Measurements from ENCODE around the gene VWA3A. TPM values are rescaled to one million over a fixed set of nuclear protein-coding genes. Genes with fewer than 3 reads are reported as not detected.
"Not testable (repeated sequence)": the region's sequence is repeated elsewhere in the genome, so short reads cannot be mapped to it uniquely, and the experiment has no call there.

Gene VWA3A
- total and polyA plus RNA-seq, 8 donors = 0.30 to 0.37 TPM; not detected in 6

DNA sequence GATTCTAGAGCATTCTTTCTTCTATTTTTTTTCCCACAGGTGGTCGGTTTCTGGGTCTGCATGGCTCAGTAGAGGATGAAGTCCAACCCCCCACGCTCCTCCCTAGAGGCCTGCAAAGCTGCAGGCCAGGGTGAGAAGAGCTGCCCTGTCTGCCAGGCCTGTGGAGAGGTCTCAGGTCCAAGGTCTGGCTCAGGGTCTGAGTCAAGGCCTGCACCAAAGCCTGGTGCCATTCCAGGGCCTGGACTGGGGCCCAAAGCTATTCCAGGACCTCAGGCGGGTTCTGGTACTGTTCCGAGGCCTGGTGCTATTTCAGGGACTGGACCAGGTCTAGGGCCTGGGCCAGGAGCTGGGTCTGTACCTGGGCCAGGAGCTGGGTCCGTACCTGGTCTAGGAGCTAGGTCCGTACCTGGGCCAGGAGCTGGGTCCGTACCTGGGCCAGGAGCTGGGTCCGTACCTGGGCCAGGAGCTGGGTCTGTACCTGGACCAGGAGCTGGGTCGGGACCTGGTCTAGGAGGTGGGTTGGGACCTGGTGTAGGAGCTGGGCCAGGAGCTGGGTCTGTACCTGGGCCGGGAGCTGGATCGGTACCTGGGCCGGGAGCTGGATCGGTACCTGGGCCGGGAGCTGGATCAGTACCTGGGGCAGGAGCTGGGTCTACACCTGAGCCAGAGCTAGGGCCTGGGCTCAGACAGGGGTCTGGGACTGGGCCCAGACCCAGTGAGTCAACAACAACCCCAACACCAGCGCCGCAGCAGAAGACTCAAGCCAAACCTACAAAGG, 73.4 kb downstream of the VWA3A start:
- Histone ChIP-seq H3K4me1 (peaks cover 6 to 10% (median 9%) of the 10 kb centered on the region in 4 donors), H3K27ac (no peak overlapping the region), H3K36me3 (no peaks in the 10 kb centered on the region), H3K27me3 (peaks cover 0 to 32% (median 11%) of the 10 kb centered on the region in 3 donors), H3K9me3 (peaks cover 0 to 6% (median 0%) of the 10 kb centered on the region in 4 donors), H3K4me3 (no peak overlapping the region)
- intact Hi-C loops (cut with DNase I; ENCODE audit: low total_unique reads) = no loop called here
- 70 to 94% (median 92%) methylated on average over 9 to 16 of the region's 16 CpGs for WGBS, 5 donors
- DNase-seq = no peak
- no peak for TF ChIP-seq POLR2AphosphoS5 (IDR thresholded peaks at IDR 0.05)
- TF ChIP-seq, protein P1, sequence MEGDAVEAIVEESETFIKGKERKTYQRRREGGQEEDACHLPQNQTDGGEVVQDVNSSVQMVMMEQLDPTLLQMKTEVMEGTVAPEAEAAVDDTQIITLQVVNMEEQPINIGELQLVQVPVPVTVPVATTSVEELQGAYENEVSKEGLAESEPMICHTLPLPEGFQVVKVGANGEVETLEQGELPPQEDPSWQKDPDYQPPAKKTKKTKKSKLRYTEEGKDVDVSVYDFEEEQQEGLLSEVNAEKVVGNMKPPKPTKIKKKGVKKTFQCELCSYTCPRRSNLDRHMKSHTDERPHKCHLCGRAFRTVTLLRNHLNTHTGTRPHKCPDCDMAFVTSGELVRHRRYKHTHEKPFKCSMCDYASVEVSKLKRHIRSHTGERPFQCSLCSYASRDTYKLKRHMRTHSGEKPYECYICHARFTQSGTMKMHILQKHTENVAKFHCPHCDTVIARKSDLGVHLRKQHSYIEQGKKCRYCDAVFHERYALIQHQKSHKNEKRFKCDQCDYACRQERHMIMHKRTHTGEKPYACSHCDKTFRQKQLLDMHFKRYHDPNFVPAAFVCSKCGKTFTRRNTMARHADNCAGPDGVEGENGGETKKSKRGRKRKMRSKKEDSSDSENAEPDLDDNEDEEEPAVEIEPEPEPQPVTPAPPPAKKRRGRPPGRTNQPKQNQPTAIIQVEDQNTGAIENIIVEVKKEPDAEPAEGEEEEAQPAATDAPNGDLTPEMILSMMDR (IDR thresholded peaks at IDR 0.05) = no peak
- no peak for TF ChIP-seq POLR2A (IDR thresholded peaks at IDR 0.05)
- TF ChIP-seq EP300 (IDR thresholded peaks at IDR 0.05) = no peak

DNA sequence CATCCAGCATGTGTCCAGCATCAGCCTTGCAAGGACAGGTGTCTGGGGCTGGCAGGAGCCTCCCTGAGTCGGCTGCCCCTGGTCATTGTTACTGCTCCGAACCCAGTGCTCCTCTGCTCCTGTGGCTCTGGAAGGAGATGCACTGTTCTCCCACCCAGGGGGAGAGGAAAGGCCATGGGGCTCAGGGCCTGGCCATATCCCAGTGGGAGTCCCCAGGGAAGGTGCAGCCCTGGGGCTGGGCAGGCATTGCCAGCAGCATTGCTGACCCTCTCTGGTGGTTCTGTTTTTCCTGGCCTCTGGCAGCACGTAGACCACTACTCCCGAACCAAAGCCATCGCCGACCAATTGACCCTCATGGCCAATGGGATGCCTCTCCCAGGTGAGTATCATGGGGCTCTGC, 79.6 kb downstream of the VWA3A start:
- 84 to 90% (median 87%) methylated on average over 3 to 6 of the region's 6 CpGs for WGBS, 5 donors
- DNase-seq = no peak
- TF ChIP-seq, protein P1 (IDR thresholded peaks at IDR 0.05) = no peak
- no peak overlapping the region for H3K4me3 ChIP-seq
- H3K36me3 ChIP-seq = no peaks in the 10 kb centered on the region
- H3K9me3 ChIP-seq = no peaks in the 10 kb centered on the region
- no peaks in the 10 kb centered on the region for H3K27me3 ChIP-seq
- H3K27ac ChIP-seq = no peak overlapping the region
- H3K4me1 ChIP-seq = no peaks in the 10 kb centered on the region
- intact Hi-C loops (cut with DNase I; ENCODE audit: low total_unique reads) = loop anchor here (10.0 kb wide), 1 partner anchor 87 kb away; no protein-coding TSS in a partner anchor

DNA sequence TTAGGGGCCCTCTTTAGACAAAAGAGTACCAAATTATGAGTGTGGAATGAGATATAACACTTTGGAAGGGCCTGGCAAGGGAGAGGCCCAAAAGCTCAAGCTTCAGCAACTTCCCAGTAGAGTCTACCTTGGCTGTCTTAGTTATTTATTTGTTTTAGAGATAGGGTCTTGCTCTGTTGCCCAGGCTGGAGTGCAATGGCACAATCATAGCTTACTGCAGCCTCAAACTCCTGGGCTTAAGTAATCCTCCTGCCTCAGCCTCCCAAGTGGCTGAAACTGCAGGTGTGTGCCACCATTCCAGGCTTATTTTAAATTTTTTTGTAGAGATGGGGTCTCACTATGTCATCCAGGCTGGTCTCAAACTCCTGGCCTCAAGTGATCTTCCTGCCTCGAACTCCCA, 80.3 kb downstream of the VWA3A start:
- H3K4me3 ChIP-seq, DNase-seq, H3K36me3 ChIP-seq, H3K27ac ChIP-seq, H3K27me3 ChIP-seq, H3K9me3 ChIP-seq, H3K4me1 ChIP-seq: not testable (repeated sequence)
- intact Hi-C loops (cut with DNase I; ENCODE audit: low total_unique reads) = loop anchor here (10.0 kb wide), 1 partner anchor 88 kb away; no protein-coding TSS in a partner anchor
- WGBS, 5 donors = 85 to 96% (median 93%) methylated on average over 1 of the region's 1 CpG

DNA sequence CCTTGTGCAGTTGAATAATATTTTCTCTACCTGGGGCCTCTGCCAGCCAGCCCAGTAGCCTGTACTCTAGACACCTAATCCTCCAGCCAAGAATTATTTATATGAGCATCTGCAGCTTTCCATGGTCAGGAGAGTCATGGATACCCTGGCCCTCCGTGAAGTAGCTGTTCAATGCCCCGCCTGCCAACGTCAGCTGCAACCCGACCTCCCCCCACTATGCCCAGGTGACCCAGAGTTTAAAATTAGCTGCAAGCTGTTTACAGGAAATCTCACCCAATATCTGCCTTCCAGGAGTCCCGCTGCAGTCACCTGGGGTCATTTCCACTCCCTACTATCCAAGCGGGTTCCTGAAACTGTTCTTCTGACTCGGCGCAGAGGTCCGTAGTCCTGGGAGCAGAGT, 82.3 kb downstream of the VWA3A start:
- H3K27ac ChIP-seq = no peak overlapping the region
- TF ChIP-seq POLR2A (IDR thresholded peaks at IDR 0.05) (no peak), EP300 (IDR thresholded peaks at IDR 0.05) (no peak), POLR2AphosphoS5 (IDR thresholded peaks at IDR 0.05) (no peak)
- TF ChIP-seq, protein P1 (IDR thresholded peaks at IDR 0.05) = no peak
- no peaks in the 10 kb centered on the region for H3K9me3 ChIP-seq
- H3K36me3 ChIP-seq = no peaks in the 10 kb centered on the region
- no peaks in the 10 kb centered on the region for H3K27me3 ChIP-seq
- H3K4me3 ChIP-seq = no peak overlapping the region
- 30 to 51% (median 44%) methylated on average over 9 of the region's 9 CpGs for WGBS, 5 donors
- H3K4me1 ChIP-seq = no peaks in the 10 kb centered on the region
- no peak for DNase-seq
- intact Hi-C loops (cut with DNase I; ENCODE audit: low total_unique reads) = loop anchor here (10.0 kb wide), 1 partner anchor 90 kb away; no protein-coding TSS in a partner anchor

Data from stomach (tissue), 9 donors.